OCI-LY1 (cell line): ENCODE results near the gene HERC6.
"Not testable (repeated sequence)": the region's sequence is repeated elsewhere in the genome, so short reads cannot be mapped to it uniquely, and the experiment has no call there.

ENCODE experiments used
- H2AFZ ChIP-seq: fragments of 200-600 bp; sonication (generic), shearing (Covaris generic); 2 replicates; pipeline ENCODE4 v1.6.0; 2014; ENCODE audit warnings: antibody characterized with exemption, mild to moderate bottlenecking, low read length
- H3F3A ChIP-seq: fragments of 200-600 bp; sonication (generic), shearing (Covaris generic); 2 replicates; pipeline ENCODE4 v1.6.0; 2014; ENCODE audit warnings: mild to moderate bottlenecking, antibody characterized with exemption, low read length, moderate library complexity; ENCODE audit not compliant: insufficient read depth
- H3K27ac ChIP-seq: fragments of 200-600 bp; sonication (generic); 2 replicates; pipeline ENCODE4 v1.5.1; 2014; ENCODE audit warnings: low read length, mixed run types, mild to moderate bottlenecking, low read depth; ENCODE audit not compliant: poor library complexity, severe bottlenecking
- H3K27me3 ChIP-seq: fragments of 200-600 bp; sonication (generic); 2 replicates; pipeline ENCODE4 v1.6.0; 2014; ENCODE audit warnings: antibody characterized with exemption, mild to moderate bottlenecking, low read length, moderate library complexity; ENCODE audit not compliant: insufficient read depth
- H3K36me3 ChIP-seq: fragments of 200-600 bp; sonication (generic); 2 replicates; pipeline ENCODE4 v1.6.1; 2014; ENCODE audit warnings: mild to moderate bottlenecking, antibody characterized with exemption, low read length, moderate library complexity, mixed read lengths; ENCODE audit not compliant: insufficient read depth
- H3K4me1 ChIP-seq: fragments of 200-600 bp; sonication (generic); 2 replicates; pipeline ENCODE4 v1.5.1; 2014; ENCODE audit warnings: mild to moderate bottlenecking, low read length, moderate library complexity; ENCODE audit not compliant: insufficient read depth, severe bottlenecking
- H3K4me2 ChIP-seq: fragments of 200-600 bp; sonication (generic), shearing (Covaris generic); 2 replicates; pipeline ENCODE4 v1.6.1; 2014; ENCODE audit warnings: low read length
- H3K4me3 ChIP-seq: fragments of 200-600 bp; sonication (generic); 2 replicates; pipeline ENCODE4 v1.5.1; 2014; ENCODE audit warnings: low read length, low read depth, mild to moderate bottlenecking, mixed read lengths; ENCODE audit not compliant: poor library complexity, severe bottlenecking
- H3K79me2 ChIP-seq: fragments of 200-600 bp; shearing (Covaris generic); 2 replicates; pipeline ENCODE4 v1.6.1; 2016; ENCODE audit warnings: mixed run types, low read length, mixed read lengths; ENCODE audit not compliant: insufficient read depth
- H3K9ac ChIP-seq: fragments of 200-600 bp; sonication (generic), shearing (Covaris generic); 2 replicates; pipeline ENCODE4 v1.6.1; 2014; ENCODE audit warnings: mild to moderate bottlenecking, low read length, mixed read lengths
- H3K9me2 ChIP-seq: fragments of 200-600 bp; sonication (generic), shearing (Covaris generic); 2 replicates; pipeline ENCODE4 v1.6.1; 2014; ENCODE audit warnings: low read depth, mild to moderate bottlenecking, low read length, mixed read lengths
- H3K9me3 ChIP-seq: fragments of 200-600 bp; shearing (Covaris generic); 2 replicates; pipeline ENCODE4 v1.6.1; 2014; ENCODE audit warnings: low read length, mixed read lengths
- H4K20me1 ChIP-seq: fragments of 200-600 bp; sonication (generic), shearing (Covaris generic); 2 replicates; pipeline ENCODE4 v1.6.0; 2016; ENCODE audit warnings: mild to moderate bottlenecking, low read length; ENCODE audit not compliant: insufficient read depth
- CTCF ChIP-seq: fragments of 200-600 bp; sonication (generic), shearing (Covaris generic); IDR thresholded peaks from 2 replicates; pipeline ENCODE4 v1.5.1; 2017; ENCODE audit warnings: mild to moderate bottlenecking, antibody characterized with exemption, low read length, moderate library complexity, mixed read lengths
- EZH2 ChIP-seq: fragments of 200-600 bp; sonication (generic), shearing (Covaris generic); IDR thresholded peaks from 2 replicates; pipeline ENCODE4 v1.8.0; 2017; ENCODE audit warnings: borderline replicate concordance, mixed run types, mild to moderate bottlenecking, antibody characterized with exemption, low read length, moderate library complexity, mixed read lengths

Gene HERC6

GRCh38 chr4:88435987-88436693 is 57.5 kb downstream of the HERC6 start:
- H3K4me3 ChIP-seq, result no peak overlapping the region
- H3K4me1 ChIP-seq, result no peaks in the 10 kb centered on the region
- H3K27me3 ChIP-seq, result no peaks in the 10 kb centered on the region
- H3K27ac ChIP-seq, result no peak overlapping the region
- H3K79me2 ChIP-seq, result no peaks in the 10 kb centered on the region
- no peaks in the 10 kb centered on the region for H3K36me3 ChIP-seq
- no peak overlapping the region for H3K9ac ChIP-seq
- H3F3A ChIP-seq, result no peaks in the 10 kb centered on the region
- H4K20me1 ChIP-seq, result no peaks in the 10 kb centered on the region
- H2AFZ ChIP-seq, result no peak overlapping the region
- TF ChIP-seq CTCF, result no peak
- TF ChIP-seq EZH2, result no peak
- no peak overlapping the region for H3K4me2 ChIP-seq
- no peaks in the 10 kb centered on the region for H3K9me2 ChIP-seq
- H3K9me3 ChIP-seq, result no peaks in the 10 kb centered on the region

- not testable (repeated sequence) for H3K27ac ChIP-seq, H3K9me2 ChIP-seq, H3K27me3 ChIP-seq, H3K9me3 ChIP-seq, H3K4me1 ChIP-seq, H3K36me3 ChIP-seq, H2AFZ ChIP-seq, H3F3A ChIP-seq, H3K79me2 ChIP-seq, H3K9ac ChIP-seq, H3K4me3 ChIP-seq, H3K4me2 ChIP-seq, H4K20me1 ChIP-seq
These were observed 59.2 kb downstream of the HERC6 start for GRCh38 chr4:88437873-88438272.

- H3K27ac ChIP-seq, result no peak overlapping the region
- no peaks in the 10 kb centered on the region for H3K79me2 ChIP-seq
- no peak overlapping the region for H3K9ac ChIP-seq
These were observed 60.6 kb downstream of the HERC6 start for GRCh38 chr4:88439161-88439760.

More at GRCh38 chr4:88439161-88439760, 60.6 kb downstream of the HERC6 start:
- H4K20me1 ChIP-seq, result no peaks in the 10 kb centered on the region
- H3K4me2 ChIP-seq, result no peak overlapping the region
- H3K4me1 ChIP-seq, result no peaks in the 10 kb centered on the region
- no peaks in the 10 kb centered on the region for H3K9me2 ChIP-seq
- H2AFZ ChIP-seq, result no peak overlapping the region
- H3K27me3 ChIP-seq, result no peaks in the 10 kb centered on the region; the same call in 1 of the 2 replicates
- H3K36me3 ChIP-seq, result no peaks in the 10 kb centered on the region
- H3K4me3 ChIP-seq, result no peak overlapping the region
- TF ChIP-seq CTCF, result no peak
- no peak for TF ChIP-seq EZH2
- H3K9me3 ChIP-seq, result no peaks in the 10 kb centered on the region
- H3F3A ChIP-seq, result no peaks in the 10 kb centered on the region
